Measurements from ENCODE around the gene KLHL29.

DNA sequence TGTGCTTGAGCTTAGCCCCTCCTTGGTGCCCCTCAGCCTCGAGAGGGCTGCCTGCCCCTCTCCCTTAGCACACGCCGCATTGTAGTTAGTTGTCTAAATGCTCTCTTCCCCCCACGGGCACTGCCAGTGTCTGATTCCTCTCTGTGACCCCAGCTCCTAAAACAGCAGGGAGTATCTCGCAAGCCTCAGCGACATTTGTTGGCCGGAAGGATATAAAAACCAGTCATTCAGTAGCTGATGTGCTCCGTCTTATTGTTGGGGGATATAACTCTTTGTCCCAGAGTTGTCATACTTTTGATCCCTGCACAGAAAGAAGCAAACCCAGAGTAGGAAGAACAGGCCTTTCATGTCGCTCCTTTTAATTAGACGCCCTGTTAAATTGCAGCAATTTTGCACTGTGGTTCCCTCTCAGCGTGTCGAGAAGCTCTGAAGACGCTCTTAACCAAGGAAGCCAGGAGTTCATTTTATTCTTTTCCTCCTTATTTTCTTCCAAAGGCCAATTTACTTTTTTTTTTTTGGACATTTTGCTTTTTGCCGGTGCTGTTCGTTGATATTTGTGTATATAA is 201.8 kb downstream of the KLHL29 start:
- TF ChIP-seq, protein P1, sequence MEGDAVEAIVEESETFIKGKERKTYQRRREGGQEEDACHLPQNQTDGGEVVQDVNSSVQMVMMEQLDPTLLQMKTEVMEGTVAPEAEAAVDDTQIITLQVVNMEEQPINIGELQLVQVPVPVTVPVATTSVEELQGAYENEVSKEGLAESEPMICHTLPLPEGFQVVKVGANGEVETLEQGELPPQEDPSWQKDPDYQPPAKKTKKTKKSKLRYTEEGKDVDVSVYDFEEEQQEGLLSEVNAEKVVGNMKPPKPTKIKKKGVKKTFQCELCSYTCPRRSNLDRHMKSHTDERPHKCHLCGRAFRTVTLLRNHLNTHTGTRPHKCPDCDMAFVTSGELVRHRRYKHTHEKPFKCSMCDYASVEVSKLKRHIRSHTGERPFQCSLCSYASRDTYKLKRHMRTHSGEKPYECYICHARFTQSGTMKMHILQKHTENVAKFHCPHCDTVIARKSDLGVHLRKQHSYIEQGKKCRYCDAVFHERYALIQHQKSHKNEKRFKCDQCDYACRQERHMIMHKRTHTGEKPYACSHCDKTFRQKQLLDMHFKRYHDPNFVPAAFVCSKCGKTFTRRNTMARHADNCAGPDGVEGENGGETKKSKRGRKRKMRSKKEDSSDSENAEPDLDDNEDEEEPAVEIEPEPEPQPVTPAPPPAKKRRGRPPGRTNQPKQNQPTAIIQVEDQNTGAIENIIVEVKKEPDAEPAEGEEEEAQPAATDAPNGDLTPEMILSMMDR (conservative IDR thresholded peaks at IDR 0.05; ENCODE audit: low read depth, low read length): no peak
- TF ChIP-seq EZH2 (IDR thresholded peaks at IDR 0.05; ENCODE audit: low read length, unreplicated experiment): no peak
- no peak for TF ChIP-seq EZH2phosphoT487 (IDR thresholded peaks at IDR 0.05; ENCODE audit: borderline replicate concordance, low read length)
